GM23248 (cell line): ENCODE measurements around the gene GRIN2D.

Experiments
- EZH2 ChIP-seq: fragments of 200-600 bp; sonication (generic); IDR thresholded peaks from 2 replicates; pipeline ENCODE4 v1.6.1; 2018; ENCODE audit warnings: antibody characterized with exemption, mild to moderate bottlenecking; ENCODE audit not compliant: insufficient read depth, poor library complexity, severe bottlenecking
- EZH2phosphoT487 ChIP-seq: fragments of 200-600 bp; sonication (generic); IDR thresholded peaks from 2 replicates; pipeline ENCODE4 v1.6.1; 2018; ENCODE audit warnings: antibody characterized with exemption, moderate library complexity, mild to moderate bottlenecking, low read depth; ENCODE audit not compliant: insufficient read depth

DNA sequence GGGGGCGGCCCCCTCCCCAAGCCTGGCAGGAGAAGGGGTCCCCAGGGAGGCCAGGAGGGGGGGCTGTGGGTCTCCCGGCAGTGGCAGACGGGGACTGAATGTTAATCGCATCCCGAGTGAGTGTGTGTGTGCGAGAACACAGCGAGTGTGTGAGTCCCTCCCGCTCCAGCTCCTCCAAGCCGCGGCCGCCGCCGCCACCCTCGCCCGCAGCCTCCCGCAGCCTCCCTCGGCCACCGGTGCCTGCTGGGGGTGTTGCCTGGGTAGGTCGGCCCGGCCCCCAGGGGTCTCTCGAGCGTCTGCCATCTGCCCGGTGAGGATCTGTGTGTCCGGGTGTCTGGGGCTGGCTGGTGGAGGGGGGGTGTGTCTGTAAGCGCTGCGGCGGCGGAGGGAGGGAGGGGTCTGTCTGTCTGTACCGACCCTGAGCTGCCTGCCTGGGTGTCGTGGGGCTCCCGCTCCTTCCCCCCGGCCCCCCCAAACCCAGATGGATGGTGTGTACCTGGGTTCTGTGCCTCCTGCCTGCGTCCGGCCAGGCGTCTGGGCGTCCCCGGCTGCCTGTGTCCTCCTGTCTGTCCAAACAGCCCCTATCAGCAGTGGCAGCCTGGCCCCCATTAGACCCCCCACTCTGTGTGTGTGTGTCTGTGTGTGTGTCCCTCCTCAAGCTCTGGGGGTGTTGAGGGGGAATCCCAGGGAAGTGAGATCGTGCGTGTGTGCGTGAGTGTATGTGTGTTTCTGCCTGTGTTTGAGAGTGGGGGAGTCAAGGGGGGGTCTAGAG lies at the start of gene GRIN2D:
- no peak for TF ChIP-seq EZH2
- no peak for TF ChIP-seq EZH2phosphoT487
